AG09309 (cell line): ENCODE data around the gene FGD6.

Source experiments
- DNase-seq: peaks from one replicate; pipeline ENCODE4 v3.0.0-alpha.2; 2010; ENCODE audit warnings: low read depth
- H3K4me3 ChIP-seq: 2 replicates; pipeline ENCODE4 v1.5.1; 2011; ENCODE audit warnings: mild to moderate bottlenecking, low read depth, low read length, moderate library complexity; ENCODE audit not compliant: control insufficient read depth
- CTCF ChIP-seq: IDR thresholded peaks from 2 replicates; pipeline ENCODE4 v1.5.1; 2011; ENCODE audit warnings: mild to moderate bottlenecking, low read depth, low read length, inconsistent platforms; ENCODE audit not compliant: insufficient read depth, control insufficient read depth; ENCODE audit errors: missing control alignments

The FGD6 gene

GRCh38 chr12:95151406-95151805 lies 65.9 kb downstream of the FGD6 start:
- H3K4me3 ChIP-seq, result no peak overlapping the region
- no peak for TF ChIP-seq CTCF
- DNase-seq, result no peak

GRCh38 chr12:95150501-95150900 lies 66.8 kb downstream of the FGD6 start:
- H3K4me3 ChIP-seq, result no peak overlapping the region
- TF ChIP-seq CTCF, result no peak
- no peak for DNase-seq

- no peak for TF ChIP-seq CTCF
- no peak overlapping the region for H3K4me3 ChIP-seq
- DNase-seq, result no peak
Observed at GRCh38 chr12:95147866-95148265, 69.4 kb downstream of the FGD6 start.

GRCh38 chr12:95146769-95147168 lies 70.5 kb downstream of the FGD6 start:
- no peak for DNase-seq
- no peak overlapping the region for H3K4me3 ChIP-seq
- no peak for TF ChIP-seq CTCF

- DNase-seq, result no peak
- H3K4me3 ChIP-seq, result no peak overlapping the region
- TF ChIP-seq CTCF, result no peak
Observed at GRCh38 chr12:95143621-95144205, 73.6 kb downstream of the FGD6 start.

GRCh38 chr12:95142431-95143151 lies 74.7 kb downstream of the FGD6 start:
- no peak overlapping the region for H3K4me3 ChIP-seq
- TF ChIP-seq CTCF, result no peak
- DNase-seq, result no peak
